Loucy (cell line): ENCODE measurements around the gene RNU6-9.

ENCODE experiments used
- H2AFZ ChIP-seq: fragments of 200-600 bp; sonication (generic); 2 replicates; pipeline ENCODE4 v1.6.0; 2016; ENCODE audit warnings: antibody characterized with exemption, mild to moderate bottlenecking, low read length, moderate library complexity
- H3F3A ChIP-seq: fragments of 200-600 bp; 2 replicates; pipeline ENCODE4 v1.6.0; 2016; ENCODE audit warnings: antibody characterized with exemption, low read depth, mild to moderate bottlenecking
- H3K27me3 ChIP-seq: fragments of 200-600 bp; sonication (generic); 2 replicates; pipeline ENCODE4 v1.6.1; 2014; ENCODE audit warnings: low read length, mild to moderate bottlenecking; ENCODE audit not compliant: insufficient read depth, poor library complexity, severe bottlenecking
- H3K36me3 ChIP-seq: fragments of 200-600 bp; sonication (generic); 2 replicates; pipeline ENCODE4 v1.6.1; 2016; ENCODE audit warnings: low read length; ENCODE audit not compliant: insufficient read depth
- H3K4me1 ChIP-seq: fragments of 200-600 bp; sonication (generic); 2 replicates; pipeline ENCODE4 v1.5.1; 2014; ENCODE audit warnings: low read length, mild to moderate bottlenecking; ENCODE audit not compliant: insufficient read depth, poor library complexity, severe bottlenecking
- H3K4me2 ChIP-seq: fragments of 200-600 bp; sonication (generic); 2 replicates; pipeline ENCODE4 v1.6.0; 2014; ENCODE audit warnings: antibody characterized with exemption, low read length, low read depth, mild to moderate bottlenecking; ENCODE audit not compliant: poor library complexity, severe bottlenecking
- H3K4me3 ChIP-seq: fragments of 200-600 bp; sonication (generic); 2 replicates; pipeline ENCODE4 v1.5.1; 2014; ENCODE audit warnings: low read length, mild to moderate bottlenecking, mixed read lengths; ENCODE audit not compliant: poor library complexity, severe bottlenecking
- H3K79me2 ChIP-seq: fragments of 200-600 bp; sonication (generic); 2 replicates; pipeline ENCODE4 v1.6.1; 2014; ENCODE audit warnings: low read length; ENCODE audit not compliant: insufficient read depth
- H3K9ac ChIP-seq: fragments of 200-600 bp; sonication (generic); 2 replicates; pipeline ENCODE4 v1.6.0; 2014; ENCODE audit warnings: mild to moderate bottlenecking, low read depth, low read length, moderate library complexity; ENCODE audit not compliant: poor library complexity, severe bottlenecking
- H3K9me2 ChIP-seq: fragments of 200-600 bp; sonication (generic); replicated peaks from 2 replicates; pipeline ENCODE4 v1.6.1; 2016; ENCODE audit warnings: low read depth, low read length, mixed read lengths
- H3K9me3 ChIP-seq: fragments of 200-600 bp; sonication (generic); 2 replicates; pipeline ENCODE4 v1.6.1; 2014; ENCODE audit warnings: mild to moderate bottlenecking, antibody characterized with exemption, low read length, low read depth; ENCODE audit not compliant: insufficient read depth
- H4K20me1 ChIP-seq: fragments of 200-600 bp; sonication (generic); 2 replicates; pipeline ENCODE4 v1.6.0; 2014; ENCODE audit warnings: antibody characterized with exemption, low read length, mild to moderate bottlenecking; ENCODE audit not compliant: insufficient read depth, poor library complexity, severe bottlenecking
- EZH2phosphoT487 ChIP-seq: fragments of 200-600 bp; IDR thresholded peaks from 2 replicates; pipeline ENCODE4 v1.6.1; 2018; ENCODE audit warnings: antibody characterized with exemption, mild to moderate bottlenecking, moderate library complexity, borderline replicate concordance
- TF ChIP-seq, protein P1 (sequence below): fragments of 200-600 bp; sonication (generic); conservative IDR thresholded peaks from 2 replicates; pipeline ENCODE4 v1.5.1; 2014; ENCODE audit warnings: mild to moderate bottlenecking, antibody characterized with exemption, low read length

Gene RNU6-9

DNA sequence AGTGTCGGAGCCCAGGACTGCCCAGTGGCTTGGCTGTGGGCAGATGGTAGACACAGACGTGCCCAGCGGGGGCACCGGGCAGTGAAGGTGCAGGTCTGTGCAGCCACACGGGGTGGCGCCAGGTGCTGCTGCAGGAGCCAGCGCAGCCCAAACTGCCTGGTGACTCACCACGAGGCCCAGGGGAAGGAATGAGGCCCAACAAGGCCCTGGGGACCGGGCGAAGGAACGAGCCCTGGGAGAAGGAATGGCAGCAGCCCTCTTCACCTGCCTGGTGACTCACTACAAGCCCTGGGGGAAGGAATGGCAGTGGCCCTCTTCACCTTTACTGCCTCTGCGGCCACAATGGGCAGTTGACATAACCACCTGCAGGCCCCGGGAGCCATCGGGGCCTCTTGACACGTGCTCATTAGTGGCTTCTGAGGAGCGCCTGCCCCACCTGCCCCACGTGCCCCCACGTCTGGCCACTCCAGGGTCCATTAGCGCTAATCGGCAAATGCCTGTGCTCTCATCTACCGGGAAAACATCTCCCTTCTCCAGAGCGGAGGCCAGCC, 9.5 kb upstream of the RNU6-9 start:
- TF ChIP-seq, protein P1, sequence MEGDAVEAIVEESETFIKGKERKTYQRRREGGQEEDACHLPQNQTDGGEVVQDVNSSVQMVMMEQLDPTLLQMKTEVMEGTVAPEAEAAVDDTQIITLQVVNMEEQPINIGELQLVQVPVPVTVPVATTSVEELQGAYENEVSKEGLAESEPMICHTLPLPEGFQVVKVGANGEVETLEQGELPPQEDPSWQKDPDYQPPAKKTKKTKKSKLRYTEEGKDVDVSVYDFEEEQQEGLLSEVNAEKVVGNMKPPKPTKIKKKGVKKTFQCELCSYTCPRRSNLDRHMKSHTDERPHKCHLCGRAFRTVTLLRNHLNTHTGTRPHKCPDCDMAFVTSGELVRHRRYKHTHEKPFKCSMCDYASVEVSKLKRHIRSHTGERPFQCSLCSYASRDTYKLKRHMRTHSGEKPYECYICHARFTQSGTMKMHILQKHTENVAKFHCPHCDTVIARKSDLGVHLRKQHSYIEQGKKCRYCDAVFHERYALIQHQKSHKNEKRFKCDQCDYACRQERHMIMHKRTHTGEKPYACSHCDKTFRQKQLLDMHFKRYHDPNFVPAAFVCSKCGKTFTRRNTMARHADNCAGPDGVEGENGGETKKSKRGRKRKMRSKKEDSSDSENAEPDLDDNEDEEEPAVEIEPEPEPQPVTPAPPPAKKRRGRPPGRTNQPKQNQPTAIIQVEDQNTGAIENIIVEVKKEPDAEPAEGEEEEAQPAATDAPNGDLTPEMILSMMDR: no peak
- no peak for TF ChIP-seq EZH2phosphoT487
- no peaks in the 10 kb centered on the region for H3K79me2 ChIP-seq
- H3K4me1 ChIP-seq: no peaks in the 10 kb centered on the region
- no peaks in the 10 kb centered on the region for H3K27me3 ChIP-seq
- no peaks in the 10 kb centered on the region for H3K9me3 ChIP-seq
- no peak overlapping the region for H3K4me3 ChIP-seq
- no peak overlapping the region for H3K9ac ChIP-seq
- H3K4me2 ChIP-seq: no peak overlapping the region
- no peak overlapping the region for H2AFZ ChIP-seq
- H4K20me1 ChIP-seq: no peaks in the 10 kb centered on the region
- H3K9me2 ChIP-seq: no peaks in the 10 kb centered on the region
- no peaks in the 10 kb centered on the region for H3F3A ChIP-seq
- H3K36me3 ChIP-seq: peaks cover 2% of the 10 kb centered on the region; the same call in 1 of the 2 replicates

DNA sequence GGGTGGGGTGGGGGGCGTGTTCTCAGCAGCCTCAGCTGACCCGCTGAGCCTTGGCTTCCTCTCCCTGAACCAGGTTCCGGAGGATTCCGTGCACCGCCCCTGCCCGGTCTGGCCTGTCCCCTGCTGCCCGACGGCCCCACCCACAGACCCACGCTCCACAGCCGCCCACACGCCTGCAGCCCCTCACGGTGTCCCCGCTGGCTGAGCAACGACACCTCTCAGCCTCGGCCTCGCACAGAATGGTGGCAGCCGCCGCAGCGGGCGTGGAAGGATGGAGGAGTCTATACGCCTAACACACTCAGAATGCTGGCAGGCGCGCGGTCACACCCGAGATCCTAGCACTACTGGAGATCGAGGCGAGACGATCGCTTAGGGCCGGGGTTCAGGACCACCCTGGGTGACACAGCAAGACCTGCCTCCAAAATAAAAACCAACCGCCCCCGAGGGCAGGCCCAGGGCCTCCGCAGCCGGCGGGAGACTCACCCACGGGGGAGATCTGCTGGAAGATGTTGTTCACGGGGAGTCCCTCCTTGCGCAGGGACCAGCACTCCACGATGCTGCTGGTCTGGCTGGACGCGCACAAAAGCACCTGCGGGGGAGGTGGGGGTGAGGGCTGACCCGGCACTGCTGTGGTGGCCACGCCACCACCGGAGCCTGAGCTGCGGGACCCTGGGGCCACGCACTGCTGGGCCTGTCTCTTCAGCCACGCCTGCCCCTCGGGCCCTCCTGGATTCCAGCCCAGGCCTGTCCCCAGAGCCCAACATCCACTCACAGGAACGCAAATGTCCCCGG, 8.7 kb upstream of the RNU6-9 start:
- no peaks in the 10 kb centered on the region for H3K79me2 ChIP-seq
- H3K4me2 ChIP-seq: no peak overlapping the region
- H2AFZ ChIP-seq: no peak overlapping the region
- no peaks in the 10 kb centered on the region for H3F3A ChIP-seq
- peaks cover 2% of the 10 kb centered on the region; the same call in 1 of the 2 replicates for H3K36me3 ChIP-seq
- H3K4me3 ChIP-seq: no peak overlapping the region
- no peaks in the 10 kb centered on the region for H3K9me2 ChIP-seq
- no peaks in the 10 kb centered on the region for H4K20me1 ChIP-seq
- TF ChIP-seq, protein P1: no peak
- no peak for TF ChIP-seq EZH2phosphoT487
- H3K4me1 ChIP-seq: no peaks in the 10 kb centered on the region
- no peaks in the 10 kb centered on the region for H3K27me3 ChIP-seq
- no peaks in the 10 kb centered on the region for H3K9me3 ChIP-seq
- H3K9ac ChIP-seq: no peak overlapping the region

DNA sequence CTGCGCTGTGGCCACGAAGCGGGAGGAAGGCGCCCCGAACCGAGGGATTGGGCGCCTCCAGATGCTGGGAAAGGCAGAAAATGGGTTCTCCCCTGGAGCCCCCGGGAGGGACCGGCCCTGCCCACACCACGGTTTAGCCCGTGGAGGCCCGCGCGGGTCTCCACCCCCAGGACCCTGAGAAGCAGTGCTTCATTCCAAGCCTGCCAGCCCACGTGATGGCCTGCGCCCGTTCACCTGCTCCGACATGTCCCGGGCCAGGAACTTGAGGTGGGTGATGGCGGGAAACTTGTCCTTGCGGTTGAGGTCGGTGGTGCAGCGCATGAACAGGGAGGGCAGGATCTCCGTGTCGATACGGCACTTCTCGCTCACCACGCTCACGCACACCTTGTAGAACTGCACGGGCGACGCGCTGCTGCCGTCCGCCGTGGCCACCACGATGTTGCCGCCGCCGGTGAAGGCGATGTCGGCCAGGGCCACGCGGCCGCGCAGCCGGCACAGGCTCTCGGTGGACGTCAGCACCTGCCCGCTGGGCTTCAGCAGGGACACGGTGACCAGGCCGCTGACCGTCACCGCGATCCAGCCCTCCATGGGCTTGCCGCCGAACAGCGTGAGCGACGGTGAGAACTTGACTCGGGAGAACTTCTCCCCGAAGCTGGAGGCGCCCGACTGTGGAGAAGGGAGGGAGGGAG, 7.6 kb upstream of the RNU6-9 start:
- no peaks in the 10 kb centered on the region for H3K9me3 ChIP-seq
- H2AFZ ChIP-seq: no peak overlapping the region
- TF ChIP-seq, protein P1: no peak
- no peak for TF ChIP-seq EZH2phosphoT487
- no peaks in the 10 kb centered on the region for H4K20me1 ChIP-seq
- H3K36me3 ChIP-seq: peaks cover 2% of the 10 kb centered on the region; the same call in 1 of the 2 replicates
- no peak overlapping the region for H3K9ac ChIP-seq
- H3F3A ChIP-seq: no peaks in the 10 kb centered on the region
- H3K27me3 ChIP-seq: no peaks in the 10 kb centered on the region
- no peaks in the 10 kb centered on the region for H3K4me1 ChIP-seq
- no peak overlapping the region for H3K4me3 ChIP-seq
- no peak overlapping the region for H3K4me2 ChIP-seq
- H3K79me2 ChIP-seq: no peaks in the 10 kb centered on the region
- no peaks in the 10 kb centered on the region for H3K9me2 ChIP-seq
